HepG2 (cell line): ENCODE measurements around the gene AZU1. TPM values are rescaled to one million over a fixed set of nuclear protein-coding genes. Genes with fewer than 3 reads are reported as not detected.

ENCODE experiments used
- CEBPG ChIP-seq: IDR thresholded peaks from 2 replicates; pipeline ENCODE4 v1.6.1; 2016
- CHD4 ChIP-seq: fragments of 200-600 bp; sonication (generic); IDR thresholded peaks from 2 replicates; pipeline ENCODE4 v1.7.0; 2017; ENCODE audit warnings: mild to moderate bottlenecking, low read length, borderline replicate concordance
- GPN1 ChIP-seq: sonication (generic); formaldehyde crosslinking; IDR thresholded peaks from 2 replicates; pipeline ENCODE4 v1.5.1; 2020; ENCODE audit warnings: missing genetic modification reagents, borderline replicate concordance
- HINFP ChIP-seq: sonication (generic); formaldehyde crosslinking; IDR thresholded peaks from 2 replicates; pipeline ENCODE4 v1.4.0; 2020; ENCODE audit warnings: low read depth, mild to moderate bottlenecking, missing genetic modification reagents
- MIXL1 ChIP-seq: IDR thresholded peaks from 2 replicates; pipeline ENCODE4 v1.6.1; 2016
- NPAS2 ChIP-seq: sonication (generic); formaldehyde crosslinking; IDR thresholded peaks from 2 replicates; pipeline ENCODE4 v1.8.0; 2022; ENCODE audit warnings: mild to moderate bottlenecking, missing genetic modification reagents, borderline replicate concordance
- PLRG1 ChIP-seq: fragments of 450-650 bp; conservative IDR thresholded peaks from 2 replicates; pipeline ENCODE4 v1.6.1; 2016
- RBM39 ChIP-seq: fragments of 200-400 bp; formaldehyde crosslinking; IDR thresholded peaks from one replicate; pipeline ENCODE4 v1.6.1; 2018; ENCODE audit warnings: antibody characterized with exemption, mild to moderate bottlenecking, low read depth, low read length; ENCODE audit not compliant: poor library complexity, severe bottlenecking
- SMAD3 ChIP-seq: sonication (generic); formaldehyde crosslinking; IDR thresholded peaks from 2 replicates; pipeline ENCODE4 v1.4.0; 2020; ENCODE audit warnings: missing genetic modification reagents
- ZBTB3 ChIP-seq: sonication (generic); formaldehyde crosslinking; IDR thresholded peaks from 2 replicates; pipeline ENCODE4 v1.4.0; 2020; ENCODE audit warnings: low read depth, mild to moderate bottlenecking, moderate library complexity, missing genetic modification reagents, borderline replicate concordance
- ZBTB40 ChIP-seq, 2 experiments: fragments of 450-650 bp in 1 of 2; sonication (generic) in 1 of 2; formaldehyde crosslinking in 1 of 2; IDR thresholded peaks; 2 replicates each; pipeline versions ENCODE4 v1.6.1 to v1.8.0; 2016 to 2022; ENCODE audit warnings: antibody characterized with exemption in 1 of 2, mild to moderate bottlenecking in 1 of 2, missing genetic modification reagents in 1 of 2
- ZNF350 ChIP-seq: sonication (generic); formaldehyde crosslinking; IDR thresholded peaks from 2 replicates; pipeline ENCODE4 v1.4.0; 2020; ENCODE audit warnings: mild to moderate bottlenecking, low read depth, missing genetic modification reagents, borderline replicate concordance
- ZNF556 ChIP-seq: sonication (generic); formaldehyde crosslinking; IDR thresholded peaks from 2 replicates; pipeline ENCODE4 v1.4.0; 2020; ENCODE audit warnings: mild to moderate bottlenecking, missing genetic modification reagents, borderline replicate concordance
- polyA plus RNA-seq, 8 experiments: library from polyadenylated mRNA; depleted of rRNA in 3 of 8; stranded (reverse) in 7 of 8; unstranded in 1 of 8; fragments of >200 nt; fragmentation: Illumina TruSeq in 4 of 8; extraction: Trizol in 4 of 8; gene quantifications; 2 replicates each; pipeline versions ENCODE4 v1.2.1 to v1.2.3, GENCODE V29; 2011 to 2016; ENCODE audit warnings: low read depth in 4 of 8, missing spikeins in 1 of 8, mixed read lengths in 1 of 8; ENCODE audit not compliant: insufficient read depth in 1 of 8
- total RNA-seq, 5 experiments: library from RNA; depleted of rRNA; stranded (reverse); fragments of >200 nt; fragmentation: Illumina TruSeq; extraction: Trizol; gene quantifications; 2 replicates each; pipeline ENCODE4 v1.2.3, GENCODE V29; 2016; ENCODE audit warnings: low read depth in 1 of 5
- TF ChIP-seq, protein P1 (sequence below): sonication (generic); formaldehyde crosslinking; conservative IDR thresholded peaks from 2 replicates; pipeline ENCODE4 v1.4.0; 2020; ENCODE audit warnings: missing genetic modification reagents
- TF ChIP-seq, protein P2 (sequence below): sonication (generic); IDR thresholded peaks from 2 replicates; pipeline ENCODE4 v1.6.1; 2016; ENCODE audit warnings: low read depth, borderline replicate concordance
- TF ChIP-seq, protein P3 (sequence below): sonication (generic); formaldehyde crosslinking; IDR thresholded peaks from 2 replicates; pipeline ENCODE4 v1.5.0; 2020; ENCODE audit warnings: missing genetic modification reagents, mild to moderate bottlenecking, borderline replicate concordance

AZU1 gene
- total and polyA plus RNA-seq, 2 of the 13 experiments (the other 11 are each of a cell fraction or from before 2014, with no cell fraction given) = not detected

DNA sequence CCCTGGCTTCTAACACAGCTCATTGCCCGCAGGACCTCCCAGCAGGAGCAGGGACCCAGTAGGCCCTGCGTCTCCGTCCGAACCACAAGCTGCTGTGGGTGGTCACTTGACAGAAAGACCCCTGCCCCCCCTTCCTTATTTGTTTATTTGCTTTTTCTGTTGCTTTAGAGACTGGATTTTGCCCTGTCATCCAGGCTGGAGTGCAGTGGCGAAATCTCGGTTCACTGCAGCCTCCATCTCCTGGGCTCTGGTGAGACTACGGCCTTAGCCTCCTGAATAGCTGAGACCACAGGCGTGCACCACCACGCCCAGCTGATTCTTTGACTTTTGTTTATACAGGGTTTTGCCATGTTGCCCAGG lies 38.0 kb upstream of the AZU1 start (continued):
- TF ChIP-seq ZBTB40 (IDR thresholded peaks at IDR 0.05) = no peak
- no peak for TF ChIP-seq ZBTB40 (CRISPR knock-in tag; IDR thresholded peaks at IDR 0.05)
- TF ChIP-seq SMAD3 (CRISPR knock-in tag) = no peak
- TF ChIP-seq, protein P1, sequence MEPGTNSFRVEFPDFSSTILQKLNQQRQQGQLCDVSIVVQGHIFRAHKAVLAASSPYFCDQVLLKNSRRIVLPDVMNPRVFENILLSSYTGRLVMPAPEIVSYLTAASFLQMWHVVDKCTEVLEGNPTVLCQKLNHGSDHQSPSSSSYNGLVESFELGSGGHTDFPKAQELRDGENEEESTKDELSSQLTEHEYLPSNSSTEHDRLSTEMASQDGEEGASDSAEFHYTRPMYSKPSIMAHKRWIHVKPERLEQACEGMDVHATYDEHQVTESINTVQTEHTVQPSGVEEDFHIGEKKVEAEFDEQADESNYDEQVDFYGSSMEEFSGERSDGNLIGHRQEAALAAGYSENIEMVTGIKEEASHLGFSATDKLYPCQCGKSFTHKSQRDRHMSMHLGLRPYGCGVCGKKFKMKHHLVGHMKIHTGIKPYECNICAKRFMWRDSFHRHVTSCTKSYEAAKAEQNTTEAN (CRISPR knock-in tag) = no peak
- no peak for TF ChIP-seq RBM39
- TF ChIP-seq CHD4 = no peak; the same call in 1 of the 2 replicates
- TF ChIP-seq ZNF350 (CRISPR knock-in tag) = 0 out of 2 replicates have a peak, but pooled peaks have one; percentile 50
- peak; percentile 32; the same call in 1 of the 2 replicates for TF ChIP-seq CEBPG (CRISPR knock-in tag)
- TF ChIP-seq PLRG1 = no peak
- TF ChIP-seq, protein P2, sequence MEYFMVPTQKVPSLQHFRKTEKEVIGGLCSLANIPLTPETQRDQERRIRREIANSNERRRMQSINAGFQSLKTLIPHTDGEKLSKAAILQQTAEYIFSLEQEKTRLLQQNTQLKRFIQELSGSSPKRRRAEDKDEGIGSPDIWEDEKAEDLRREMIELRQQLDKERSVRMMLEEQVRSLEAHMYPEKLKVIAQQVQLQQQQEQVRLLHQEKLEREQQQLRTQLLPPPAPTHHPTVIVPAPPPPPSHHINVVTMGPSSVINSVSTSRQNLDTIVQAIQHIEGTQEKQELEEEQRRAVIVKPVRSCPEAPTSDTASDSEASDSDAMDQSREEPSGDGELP = peak; percentile 77
- TF ChIP-seq MIXL1 (CRISPR knock-in tag) = no peak
- TF ChIP-seq HINFP (CRISPR knock-in tag) = 0 out of 2 replicates have a peak, but pooled peaks have one; percentile 58
- peak; percentile 45; the same call in 1 of the 2 replicates for TF ChIP-seq ZNF556
- TF ChIP-seq GPN1 (CRISPR knock-in tag) = no peak
- no peak for TF ChIP-seq NPAS2
- TF ChIP-seq ZBTB3 (CRISPR knock-in tag) = no peak
- TF ChIP-seq, protein P3, sequence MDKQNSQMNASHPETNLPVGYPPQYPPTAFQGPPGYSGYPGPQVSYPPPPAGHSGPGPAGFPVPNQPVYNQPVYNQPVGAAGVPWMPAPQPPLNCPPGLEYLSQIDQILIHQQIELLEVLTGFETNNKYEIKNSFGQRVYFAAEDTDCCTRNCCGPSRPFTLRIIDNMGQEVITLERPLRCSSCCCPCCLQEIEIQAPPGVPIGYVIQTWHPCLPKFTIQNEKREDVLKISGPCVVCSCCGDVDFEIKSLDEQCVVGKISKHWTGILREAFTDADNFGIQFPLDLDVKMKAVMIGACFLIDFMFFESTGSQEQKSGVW (CRISPR knock-in tag) = no peak
